HCT116 (cell line): ENCODE measurements around the gene PRSS33. TPM values are rescaled to one million over a fixed set of nuclear protein-coding genes. Genes with fewer than 3 reads are reported as not detected.

Experiments used
- ATAC-seq: fragments of 200-7000 bp; cut with Tn5 transposase; 2 replicates; pipeline ENCODE4 v1.9.1; 2020; ENCODE audit warnings: mild to moderate bottlenecking, moderate library complexity
- BruUV-seq: library from RNA; stranded (reverse); fragments of 400-500 nt; replicated peaks from 2 replicates; lab custom pipeline; 2021; lab: Mats Ljungman, UMichigan
- CTCF ChIA-PET: fragments of 300-600 bp; sonication (Branson Sonifier 250); formaldehyde crosslinking; loops from one replicate; lab custom pipeline; 2021; ENCODE audit warnings: antibody characterized with exemption; lab: Charles Lee
- POLR2A ChIA-PET: fragments of 300-600, 350-600 bp; sonication (Branson Sonifier 250); formaldehyde crosslinking; loops from one replicate; lab custom pipeline; 2021; ENCODE audit warnings: antibody characterized with exemption; lab: Charles Lee
- RAD21 ChIA-PET, 2 experiments: fragments of 300-600 bp; sonication (Branson Sonifier 250); formaldehyde crosslinking; loops; one replicate each; lab custom pipeline; 2023; ENCODE audit warnings: low total read pairs in 2 of 2; ENCODE audit not compliant: uncharacterized antibody in 2 of 2, unreplicated experiment in 2 of 2, low non-redundant PET in 1 of 2; lab: Charles Lee
- DNase-seq: peaks from one replicate; pipeline ENCODE4 v3.0.0-alpha.2; 2010; ENCODE audit warnings: low read depth, low spot score
- H2AFZ ChIP-seq: fragments of 200-600 bp; shearing (Covaris generic), sonication (generic); 2 replicates; pipeline ENCODE4 v1.6.1; 2017; ENCODE audit warnings: low read depth, mixed run types, mixed read lengths, antibody characterized with exemption, low read length; ENCODE audit not compliant: poor library complexity, severe bottlenecking
- H3K27ac ChIP-seq: 2 replicates; pipeline ENCODE4 v1.5.1; 2012; ENCODE audit warnings: low read depth, low read length
- H3K27me3 ChIP-seq: fragments of 200-600 bp; sonication (generic); 2 replicates; pipeline ENCODE4 v1.6.1; 2016; ENCODE audit warnings: mixed run types, low read length, mixed read lengths; ENCODE audit not compliant: insufficient read depth
- H3K36me3 ChIP-seq, 2 experiments: fragments of 200-500 bp in 1 of 2; fragments of 200-600 bp in 1 of 2; sonication (Bioruptor generic) in 1 of 2; sonication (generic) in 1 of 2; 2 replicates each; pipeline versions ENCODE4 v1.5.1 to v1.6.1; 2014 to 2016; ENCODE audit warnings: low read length in 2 of 2, inconsistent platforms in 1 of 2, mixed read lengths in 1 of 2, mixed run types in 1 of 2; ENCODE audit not compliant: insufficient read depth in 2 of 2, control insufficient read depth in 1 of 2
- H3K4me1 ChIP-seq, 2 experiments: fragments of 200-600 bp in 1 of 2; sonication (generic) in 1 of 2; 2 replicates each; pipeline versions ENCODE4 v1.5.1 to v1.6.1; 2012 to 2017; ENCODE audit warnings: low read length in 2 of 2, inconsistent platforms in 1 of 2, mild to moderate bottlenecking in 1 of 2, mixed read lengths in 1 of 2, mixed run types in 1 of 2, moderate library complexity in 1 of 2; ENCODE audit not compliant: insufficient read depth in 2 of 2, control insufficient read depth in 1 of 2
- H3K4me2 ChIP-seq: fragments of 200-600 bp; sonication (generic); 2 replicates; pipeline ENCODE4 v1.6.1; 2017; ENCODE audit warnings: mixed run types, low read length, mixed read lengths
- H3K4me3 ChIP-seq, 2 experiments: fragments of 200-600 bp in 1 of 2; sonication (generic) in 1 of 2; replicated peaks in 1 of 2; 2 replicates each; pipeline ENCODE4 v1.5.1; 2011 to 2016; ENCODE audit warnings: low read length in 2 of 2, control low read depth in 1 of 2, low read depth in 1 of 2, mild to moderate bottlenecking in 1 of 2, mixed read lengths in 1 of 2, mixed run types in 1 of 2
- H3K79me2 ChIP-seq: fragments of 200-600 bp; sonication (generic); 2 replicates; pipeline ENCODE4 v1.6.1; 2017; ENCODE audit warnings: mild to moderate bottlenecking, mixed run types, low read length, moderate library complexity, mixed read lengths; ENCODE audit not compliant: insufficient read depth
- H3K9ac ChIP-seq: fragments of 200-600 bp; sonication (generic); 2 replicates; pipeline ENCODE4 v1.6.1; 2016; ENCODE audit warnings: low read length, mixed read lengths
- H3K9me2 ChIP-seq: fragments of 200-600 bp; sonication (generic), shearing (Covaris generic); 2 replicates; pipeline ENCODE4 v1.6.1; 2017; ENCODE audit warnings: mixed run types, mild to moderate bottlenecking, moderate library complexity; ENCODE audit not compliant: insufficient read depth
- H3K9me3 ChIP-seq, 2 experiments: fragments of 200-500 bp in 1 of 2; fragments of 200-600 bp in 1 of 2; sonication (Bioruptor generic) in 1 of 2; sonication (generic) in 1 of 2; 2 replicates each; pipeline ENCODE4 v1.6.1; 2014 to 2017; ENCODE audit warnings: low read length in 2 of 2, mixed read lengths in 2 of 2, inconsistent platforms in 1 of 2, low read depth in 1 of 2, mild to moderate bottlenecking in 1 of 2, mixed run types in 1 of 2, moderate library complexity in 1 of 2; ENCODE audit not compliant: control insufficient read depth in 1 of 2, insufficient read depth in 1 of 2
- H4K20me1 ChIP-seq: fragments of 200-600 bp; sonication (generic), shearing (Covaris generic); 2 replicates; pipeline ENCODE4 v1.6.1; 2017; ENCODE audit warnings: mixed run types, mild to moderate bottlenecking, moderate library complexity; ENCODE audit not compliant: insufficient read depth
- CEBPB ChIP-seq: IDR thresholded peaks from 2 replicates; pipeline ENCODE4 v1.6.1; 2012; ENCODE audit warnings: low read depth
- CTCF ChIP-seq, 3 experiments: fragments of 200-600 bp in 1 of 3; sonication (generic) in 1 of 3; IDR thresholded peaks in 2 of 3; conservative IDR thresholded peaks in 1 of 3; 2 replicates each; pipeline ENCODE4 v1.5.1; 2012 to 2017; ENCODE audit warnings: low read depth in 2 of 3, low read length in 2 of 3, antibody characterized with exemption in 1 of 3, borderline replicate concordance in 1 of 3, control low read depth in 1 of 3, mild to moderate bottlenecking in 1 of 3, mixed read lengths in 1 of 3, mixed run types in 1 of 3, moderate library complexity in 1 of 3; ENCODE audit not compliant: insufficient read depth in 1 of 3
- EGR1 ChIP-seq: IDR thresholded peaks from 2 replicates; pipeline ENCODE4 v1.6.1; 2012; ENCODE audit warnings: low read depth
- ELF1 ChIP-seq: IDR thresholded peaks from 2 replicates; pipeline ENCODE4 v1.6.1; 2012; ENCODE audit warnings: low read depth, borderline replicate concordance
- EZH2phosphoT487 ChIP-seq: fragments of 200-600 bp; IDR thresholded peaks from 2 replicates; pipeline ENCODE4 v1.6.1; 2018; ENCODE audit warnings: antibody characterized with exemption, borderline replicate concordance
- FOSL1 ChIP-seq: IDR thresholded peaks from 2 replicates; pipeline ENCODE4 v1.6.1; 2012; ENCODE audit warnings: low read depth
- JUND ChIP-seq: IDR thresholded peaks from 2 replicates; pipeline ENCODE4 v1.6.1; 2012
- POLR2A ChIP-seq: IDR thresholded peaks from 2 replicates; pipeline ENCODE4 v1.7.0; 2011; ENCODE audit warnings: borderline replicate concordance; ENCODE audit not compliant: insufficient read depth, insufficient read length; ENCODE audit errors: extremely low read depth
- RAD21 ChIP-seq: IDR thresholded peaks from 2 replicates; pipeline ENCODE4 v1.6.1; 2012; ENCODE audit warnings: low read depth, mild to moderate bottlenecking
- REST ChIP-seq: IDR thresholded peaks from 2 replicates; pipeline ENCODE4 v1.6.1; 2012; ENCODE audit warnings: low read depth
- SIN3A ChIP-seq: IDR thresholded peaks from 2 replicates; pipeline ENCODE4 v1.6.1; 2012; ENCODE audit warnings: low read depth
- SP1 ChIP-seq: IDR thresholded peaks from 2 replicates; pipeline ENCODE4 v1.6.1; 2012; ENCODE audit warnings: low read depth
- SRF ChIP-seq: IDR thresholded peaks from 2 replicates; pipeline ENCODE4 v1.6.1; 2012; ENCODE audit warnings: low read depth
- TCF7L2 ChIP-seq: IDR thresholded peaks from 2 replicates; pipeline ENCODE4 v1.7.0; 2011; ENCODE audit warnings: borderline replicate concordance, inconsistent platforms; ENCODE audit not compliant: insufficient read depth, insufficient read length; ENCODE audit errors: extremely low read depth
- YY1 ChIP-seq: IDR thresholded peaks from 2 replicates; pipeline ENCODE4 v1.6.1; 2011; ENCODE audit warnings: low read length, low read depth, moderate library complexity, mild to moderate bottlenecking; ENCODE audit not compliant: insufficient replicate concordance; ENCODE audit errors: extremely low read depth
- ZFX ChIP-seq: fragments of 450-650 bp; IDR thresholded peaks from 2 replicates; pipeline ENCODE4 v1.6.1; 2017
- ZNF274 ChIP-seq: fragments of 200-500 bp; sonication (Bioruptor generic); IDR thresholded peaks from 2 replicates; pipeline ENCODE4 v1.6.1; 2014; ENCODE audit warnings: mild to moderate bottlenecking, low read depth, low read length, inconsistent platforms
- intact Hi-C: fragments of 100-400 bp; cut with micrococcal nuclease; formaldehyde crosslinking; loops from 2 replicates; pipeline ENCODE4 v1.10.0; 2022
- total RNA-seq: library from RNA; stranded (reverse); gene quantifications from one replicate; pipeline ENCODE4 v1.2.1, GENCODE V29; 2021; ENCODE audit not compliant: unreplicated experiment
- TF ChIP-seq, protein P1 (sequence below): IDR thresholded peaks from 2 replicates; pipeline ENCODE4 v1.6.1; 2012

The PRSS33 gene
- total RNA-seq, 1 experiment from 2014 or later, result not detected

- Histone ChIP-seq H3K9me3 (no peaks in the 10 kb centered on the region), H3K4me3 (no peak overlapping the region), H3K9me2 (no peaks in the 10 kb centered on the region), H3K4me1 (peaks cover 3 to 7% of the 10 kb centered on the region in 2 experiments; a peak in 1 of 4 replicates), H4K20me1 (no peaks in the 10 kb centered on the region), H3K27me3 (no peaks in the 10 kb centered on the region), H2AFZ (no peak overlapping the region), H3K9ac (no peak overlapping the region), H3K36me3 (no peaks in the 10 kb centered on the region), H3K27ac (no peak overlapping the region), H3K79me2 (no peaks in the 10 kb centered on the region), H3K4me2 (no peak overlapping the region)
- intact Hi-C loops, result no loop called here
- ATAC-seq (no peak), DNase-seq (no peak)
- BruUV-seq, result no TSS peak
- TF ChIP-seq, protein P1, sequence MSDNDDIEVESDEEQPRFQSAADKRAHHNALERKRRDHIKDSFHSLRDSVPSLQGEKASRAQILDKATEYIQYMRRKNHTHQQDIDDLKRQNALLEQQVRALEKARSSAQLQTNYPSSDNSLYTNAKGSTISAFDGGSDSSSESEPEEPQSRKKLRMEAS, result no peak
- TF ChIP-seq FOSL1, result no peak
- TF ChIP-seq CTCF (IDR thresholded peaks at IDR 0.05 in 2 of 3, conservative IDR thresholded peaks at IDR 0.05 in 1 of 3; ENCODE audit: borderline replicate concordance in 1 of 3, insufficient read depth in 1 of 3, low read depth in 2 of 3, low read length in 2 of 3), result no peak
- TF ChIP-seq SIN3A, result no peak
- no peak for TF ChIP-seq TCF7L2
- no peak for TF ChIP-seq EGR1
- TF ChIP-seq EZH2phosphoT487, result no peak
- no peak for TF ChIP-seq REST
- TF ChIP-seq CEBPB, result no peak
- TF ChIP-seq SP1, result no peak
- TF ChIP-seq JUND, result no peak
- TF ChIP-seq SRF, result no peak
- no peak for TF ChIP-seq RAD21
- no peak for TF ChIP-seq ZNF274
- no peak for TF ChIP-seq ELF1
- TF ChIP-seq ZFX, result no peak
- no peak for TF ChIP-seq YY1
- TF ChIP-seq POLR2A, result no peak
- ChIA-PET RAD21 (no interaction called here), POLR2A (no interaction called here), CTCF (no interaction called here)
These were observed 28.0 kb upstream of the PRSS33 start for GRCh38 chr16:2815299-2815771.
